Smooth muscle cell (in vitro differentiated cells): Measurements from ENCODE around the gene NCKAP5. TPM values are rescaled to one million over a fixed set of nuclear protein-coding genes. Genes with fewer than 3 reads are reported as not detected.

Source experiments
- DNase-seq: peaks from one replicate; lab custom pipeline; 2025; ENCODE audit not compliant: unreplicated experiment; lab: John Stamatoyannopoulos, UW
- H2AFZ ChIP-seq: fragments of 200-600 bp; sonication (generic); 2 replicates; pipeline ENCODE4 v1.6.0; 2016; ENCODE audit warnings: antibody characterized with exemption, low read depth, mild to moderate bottlenecking
- H3F3A ChIP-seq: fragments of 200-600 bp; sonication (generic); 2 replicates; pipeline ENCODE4 v1.6.0; 2017; ENCODE audit warnings: antibody characterized with exemption, low read depth
- H3K27ac ChIP-seq: fragments of 200-600 bp; sonication (generic); 2 replicates; pipeline ENCODE4 v1.5.1; 2016; ENCODE audit warnings: low read depth, mild to moderate bottlenecking
- H3K27me3 ChIP-seq: fragments of 200-600 bp; sonication (generic); 2 replicates; pipeline ENCODE4 v1.6.1; 2016; ENCODE audit warnings: low read depth, mild to moderate bottlenecking
- H3K36me3 ChIP-seq: fragments of 200-600 bp; sonication (generic); 2 replicates; pipeline ENCODE4 v1.5.1; 2016; ENCODE audit warnings: low read depth
- H3K4me1 ChIP-seq: fragments of 200-600 bp; sonication (generic); 2 replicates; pipeline ENCODE4 v1.5.1; 2016; ENCODE audit warnings: low read depth
- H3K4me2 ChIP-seq: fragments of 200-600 bp; sonication (generic); 2 replicates; pipeline ENCODE4 v1.6.0; 2016; ENCODE audit warnings: mild to moderate bottlenecking
- H3K4me3 ChIP-seq: fragments of 200-600 bp; sonication (generic); 2 replicates; pipeline ENCODE4 v1.5.1; 2016; ENCODE audit warnings: mild to moderate bottlenecking
- H3K79me2 ChIP-seq: fragments of 200-600 bp; sonication (generic); 2 replicates; pipeline ENCODE4 v1.6.0; 2016; ENCODE audit warnings: low read depth, mild to moderate bottlenecking
- H3K9ac ChIP-seq: fragments of 200-600 bp; sonication (generic); 2 replicates; pipeline ENCODE4 v1.6.0; 2016; ENCODE audit warnings: low read depth
- H3K9me3 ChIP-seq: fragments of 200-600 bp; sonication (generic); replicated peaks from 2 replicates; pipeline ENCODE4 v1.5.1; 2016; ENCODE audit warnings: low read depth
- H4K20me1 ChIP-seq: fragments of 200-600 bp; sonication (generic); 2 replicates; pipeline ENCODE4 v1.6.0; 2016; ENCODE audit warnings: low read depth
- CTCF ChIP-seq: fragments of 200-600 bp; sonication (generic); IDR thresholded peaks from 2 replicates; pipeline ENCODE4 v1.5.1; 2017; ENCODE audit warnings: borderline replicate concordance, mild to moderate bottlenecking, antibody characterized with exemption; ENCODE audit not compliant: insufficient read depth, poor library complexity, severe bottlenecking
- WGBS: methylation state at CpG from one replicate; pipeline ENCODE4 v1.1.7; 2016; ENCODE audit warnings: low lambda C conversion rate; 5-methylcytosine and 5-hydroxymethylcytosine counted together
- polyA plus RNA-seq: library from polyadenylated mRNA; unstranded; fragments of >200 nt; fragmentation: Nextera tagmentation; extraction: Ambion mirVana; gene quantifications from 2 replicates; pipeline ENCODE4 v1.2.1, GENCODE V29; 2016
- total RNA-seq: library from RNA; depleted of rRNA; stranded (reverse); fragments of >200 nt; gene quantifications from 2 replicates; pipeline ENCODE4 v1.2.3, GENCODE V29; 2014

Gene NCKAP5
- total and polyA plus RNA-seq, 2 experiments from 2014 or later = 4.6 to 9.5 TPM

DNA sequence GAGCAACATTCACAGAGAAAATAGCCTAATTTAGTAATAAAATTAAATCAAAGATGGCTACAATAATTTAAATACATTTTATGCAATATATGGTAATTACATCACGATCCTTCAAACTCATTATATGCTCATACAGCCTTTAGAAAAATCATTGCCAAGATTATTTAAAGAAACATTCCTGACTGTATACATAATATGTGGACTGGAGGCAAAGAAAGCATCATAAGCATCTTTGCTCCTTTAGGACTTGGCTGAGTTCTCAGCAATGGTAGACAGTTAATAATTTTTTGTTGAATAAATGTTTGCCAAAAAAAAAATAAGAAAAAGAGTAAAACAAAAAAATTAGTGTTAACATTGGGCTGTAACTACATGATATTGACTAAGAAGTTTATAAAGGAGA lies 26.9 kb downstream of the NCKAP5 start:
- no peaks in the 10 kb centered on the region for H3K36me3 ChIP-seq
- 79% methylated on average over 1 of the region's 1 CpG for WGBS
- no peak overlapping the region for H3K9ac ChIP-seq
- no peak overlapping the region for H3K4me2 ChIP-seq
- H3K4me1 ChIP-seq = no peaks in the 10 kb centered on the region
- H3K79me2 ChIP-seq = no peaks in the 10 kb centered on the region
- H2AFZ ChIP-seq = no peak overlapping the region
- H3K27ac ChIP-seq = no peak overlapping the region
- TF ChIP-seq CTCF = no peak
- no peaks in the 10 kb centered on the region for H3K9me3 ChIP-seq
- DNase-seq = no peak
- H3F3A ChIP-seq = no peaks in the 10 kb centered on the region
- no peaks in the 10 kb centered on the region for H4K20me1 ChIP-seq
- H3K4me3 ChIP-seq = no peak overlapping the region
- no peaks in the 10 kb centered on the region for H3K27me3 ChIP-seq

- no peak overlapping the region for H3K27ac ChIP-seq
- no peak for DNase-seq
- no peak overlapping the region for H3K4me2 ChIP-seq
- WGBS = 77% methylated on average over 4 of the region's 4 CpGs
- no peaks in the 10 kb centered on the region for H3K36me3 ChIP-seq
- no peak overlapping the region for H2AFZ ChIP-seq
- H3K9ac ChIP-seq = no peak overlapping the region
- H3K27me3 ChIP-seq = no peaks in the 10 kb centered on the region
- no peaks in the 10 kb centered on the region for H3K9me3 ChIP-seq
- no peak for TF ChIP-seq CTCF
- peaks cover 3% of the 10 kb centered on the region for H3F3A ChIP-seq
- no peak overlapping the region for H3K4me3 ChIP-seq
- H3K79me2 ChIP-seq = no peaks in the 10 kb centered on the region
- H4K20me1 ChIP-seq = no peaks in the 10 kb centered on the region
- H3K4me1 ChIP-seq = no peaks in the 10 kb centered on the region
Measured at GRCh38 chr2:133532919-133533318, 35.3 kb downstream of the NCKAP5 start.

GRCh38 chr2:133531382-133531781 lies 36.9 kb downstream of the NCKAP5 start:
- TF ChIP-seq CTCF = no peak
- Histone ChIP-seq H2AFZ (no peak overlapping the region), H3K27ac (no peak overlapping the region), H3K4me3 (no peak overlapping the region), H3K9ac (no peak overlapping the region), H3K9me3 (no peaks in the 10 kb centered on the region), H3F3A (peaks cover 3% of the 10 kb centered on the region), H3K27me3 (no peaks in the 10 kb centered on the region), H3K4me2 (no peak overlapping the region), H3K36me3 (no peaks in the 10 kb centered on the region), H3K79me2 (no peaks in the 10 kb centered on the region), H4K20me1 (no peaks in the 10 kb centered on the region), H3K4me1 (peaks cover 7% of the 10 kb centered on the region)
- DNase-seq = no peak
- 68% methylated on average over 2 of the region's 2 CpGs for WGBS

GRCh38 chr2:133530645-133531044 lies 37.6 kb downstream of the NCKAP5 start:
- Histone ChIP-seq H3K27me3 (no peaks in the 10 kb centered on the region), H4K20me1 (no peaks in the 10 kb centered on the region), H3K4me3 (no peak overlapping the region), H3K4me2 (no peak overlapping the region), H3K27ac (no peak overlapping the region), H3K79me2 (no peaks in the 10 kb centered on the region), H3K36me3 (no peaks in the 10 kb centered on the region), H3K9ac (no peak overlapping the region), H2AFZ (no peak overlapping the region), H3K9me3 (no peaks in the 10 kb centered on the region), H3F3A (peaks cover 3% of the 10 kb centered on the region), H3K4me1 (peaks cover 7% of the 10 kb centered on the region)
- no peak for DNase-seq
- no peak for TF ChIP-seq CTCF
